22Rv1 (cell line): Measurements from ENCODE around the gene STARD7.

ENCODE experiments used
- H3K27ac ChIP-seq: fragments of 450-650 bp; 2 replicates; pipeline ENCODE4 v1.5.1; 2017
- ZFX ChIP-seq: fragments of 450-650 bp; IDR thresholded peaks from 2 replicates; pipeline ENCODE4 v1.6.1; 2017; ENCODE audit warnings: antibody characterized with exemption, borderline replicate concordance
- TF ChIP-seq, protein P1 (sequence below): fragments of 450-650 bp; IDR thresholded peaks from 2 replicates; pipeline ENCODE4 v1.5.1; 2017; ENCODE audit warnings: mild to moderate bottlenecking

Gene STARD7

DNA sequence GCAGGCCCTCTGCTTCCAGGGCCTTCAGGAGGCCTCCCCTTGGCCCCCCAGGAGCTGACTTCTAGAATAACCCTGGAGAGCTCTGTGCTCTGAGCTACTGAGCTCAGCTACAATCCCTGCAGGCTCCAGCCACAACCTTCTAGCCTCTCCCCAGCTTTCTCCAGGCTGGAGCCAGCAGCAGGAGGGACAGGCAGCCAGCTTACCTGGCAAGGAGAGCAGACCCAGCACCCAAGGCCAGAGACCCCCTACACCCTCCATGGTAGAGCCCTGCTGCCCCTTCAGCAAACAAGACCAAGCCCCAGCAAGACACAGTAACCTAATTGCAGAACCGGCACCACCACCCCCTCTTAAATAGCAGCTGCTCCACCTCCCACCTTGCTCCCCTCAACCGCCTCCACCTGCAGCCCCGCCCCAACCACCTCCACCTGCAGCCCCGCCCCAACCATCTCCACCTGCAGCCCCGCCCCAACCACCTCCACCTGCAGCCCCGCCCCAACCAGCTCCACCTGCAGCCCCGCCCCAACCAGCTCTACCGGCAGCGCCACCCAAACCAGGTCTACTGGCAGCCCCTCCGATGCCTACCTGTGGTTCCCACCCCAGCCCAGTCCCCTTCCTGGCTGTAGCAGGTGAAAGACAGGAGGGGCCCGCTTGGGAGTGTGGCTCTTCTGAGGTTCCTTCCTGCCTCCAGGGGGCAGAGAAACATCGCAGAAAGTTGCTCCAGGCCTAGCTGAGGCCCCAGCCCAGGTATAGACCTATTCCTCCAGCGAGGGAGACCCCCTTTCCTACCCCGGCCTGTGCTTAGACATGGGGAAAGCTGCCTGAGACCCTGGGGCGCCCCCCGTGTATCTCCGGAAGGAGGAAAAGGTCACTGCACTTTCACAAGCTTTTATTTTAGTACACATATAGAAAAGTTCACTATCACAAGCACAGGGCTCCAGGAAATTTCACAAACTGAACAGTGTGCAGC lies 70.2 kb downstream of the STARD7 start, which contains the start of gene ASTL:
Gene ASTL, minus strand, starts transcription at position 324 of the 967 bp plus-strand sequence. Its CDS starts 66 bp downstream, at position 258.
- H3K27ac ChIP-seq, result peak within 1 kb of the TSS; percentile 42; the same call in 1 of the 2 replicates
- TF ChIP-seq ZFX, result no peak
- TF ChIP-seq, protein P1, sequence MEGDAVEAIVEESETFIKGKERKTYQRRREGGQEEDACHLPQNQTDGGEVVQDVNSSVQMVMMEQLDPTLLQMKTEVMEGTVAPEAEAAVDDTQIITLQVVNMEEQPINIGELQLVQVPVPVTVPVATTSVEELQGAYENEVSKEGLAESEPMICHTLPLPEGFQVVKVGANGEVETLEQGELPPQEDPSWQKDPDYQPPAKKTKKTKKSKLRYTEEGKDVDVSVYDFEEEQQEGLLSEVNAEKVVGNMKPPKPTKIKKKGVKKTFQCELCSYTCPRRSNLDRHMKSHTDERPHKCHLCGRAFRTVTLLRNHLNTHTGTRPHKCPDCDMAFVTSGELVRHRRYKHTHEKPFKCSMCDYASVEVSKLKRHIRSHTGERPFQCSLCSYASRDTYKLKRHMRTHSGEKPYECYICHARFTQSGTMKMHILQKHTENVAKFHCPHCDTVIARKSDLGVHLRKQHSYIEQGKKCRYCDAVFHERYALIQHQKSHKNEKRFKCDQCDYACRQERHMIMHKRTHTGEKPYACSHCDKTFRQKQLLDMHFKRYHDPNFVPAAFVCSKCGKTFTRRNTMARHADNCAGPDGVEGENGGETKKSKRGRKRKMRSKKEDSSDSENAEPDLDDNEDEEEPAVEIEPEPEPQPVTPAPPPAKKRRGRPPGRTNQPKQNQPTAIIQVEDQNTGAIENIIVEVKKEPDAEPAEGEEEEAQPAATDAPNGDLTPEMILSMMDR, result peak; percentile 44

DNA sequence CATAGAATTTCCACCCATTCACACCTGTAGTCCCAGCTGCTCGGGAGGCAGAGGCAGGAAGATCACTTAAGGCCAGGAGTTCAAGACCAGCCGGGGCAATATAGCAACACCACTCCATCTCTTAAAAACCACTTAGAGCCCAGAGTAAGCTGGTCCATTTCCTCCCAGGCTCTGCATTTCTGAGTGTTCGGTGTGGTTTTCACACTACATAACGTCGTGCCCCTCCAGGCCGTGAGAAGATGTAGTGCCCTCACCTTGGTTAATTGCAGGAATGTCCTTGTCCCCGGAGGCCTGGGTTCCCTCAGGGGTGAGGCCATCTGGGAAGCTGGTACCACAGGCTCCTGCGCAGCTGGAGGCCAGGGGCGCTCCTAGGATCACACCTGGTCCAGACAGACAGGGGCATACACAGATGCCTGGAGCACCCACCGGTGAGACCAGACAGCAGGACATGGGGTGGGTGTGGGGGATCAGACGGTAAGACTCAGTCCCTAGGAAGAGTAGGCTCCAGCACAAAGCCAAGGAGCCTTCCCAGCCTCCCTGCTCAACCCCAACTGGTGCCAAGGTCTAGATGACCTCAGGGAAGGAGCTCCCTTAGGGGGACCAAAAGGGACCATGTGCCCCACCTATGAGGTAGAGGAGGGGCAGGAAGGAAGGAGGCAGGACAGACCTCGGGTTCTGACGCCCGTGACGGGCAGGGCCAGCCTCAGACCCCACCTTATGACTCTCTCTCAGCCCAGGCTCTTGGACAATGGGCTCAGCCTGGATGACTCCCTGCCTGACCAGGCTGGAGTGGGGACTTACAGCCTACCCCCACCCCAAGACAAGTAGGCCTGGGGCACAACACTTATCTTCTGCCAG lies 71.1 kb downstream of the STARD7 start:
- TF ChIP-seq ZFX, result no peak
- TF ChIP-seq, protein P1, result no peak
- no peak overlapping the region for H3K27ac ChIP-seq

DNA sequence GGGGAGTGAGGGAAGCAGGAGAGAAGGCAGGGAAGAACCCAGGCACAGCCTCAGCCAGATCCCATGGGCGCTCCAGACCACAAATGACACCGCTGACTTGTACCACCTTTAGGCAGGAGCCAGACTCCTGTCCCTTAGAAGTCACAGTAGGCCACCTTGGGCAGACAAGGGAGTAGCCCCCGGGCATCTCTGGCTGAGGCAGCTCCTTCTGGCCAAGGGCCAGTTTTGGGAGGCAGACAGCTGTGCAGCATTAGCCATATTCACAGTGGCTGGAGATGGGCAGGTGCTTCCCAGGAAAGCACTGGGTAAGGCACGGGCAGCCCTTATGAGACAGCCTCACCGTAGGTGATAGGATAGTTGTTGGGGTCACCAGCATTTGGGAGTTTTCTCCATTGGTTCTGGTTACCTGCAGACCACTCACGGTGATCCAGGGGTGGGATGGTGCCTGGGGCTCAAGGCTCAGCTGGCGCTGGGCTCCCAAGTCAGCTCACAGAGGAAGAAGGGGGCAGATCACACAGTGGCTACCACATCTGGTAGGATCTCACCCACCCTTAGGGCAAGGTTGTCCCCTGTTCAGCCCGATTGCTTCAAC lies 72.4 kb downstream of the STARD7 start:
- TF ChIP-seq, protein P1, result no peak
- no peak for TF ChIP-seq ZFX
- H3K27ac ChIP-seq, result no peak overlapping the region

DNA sequence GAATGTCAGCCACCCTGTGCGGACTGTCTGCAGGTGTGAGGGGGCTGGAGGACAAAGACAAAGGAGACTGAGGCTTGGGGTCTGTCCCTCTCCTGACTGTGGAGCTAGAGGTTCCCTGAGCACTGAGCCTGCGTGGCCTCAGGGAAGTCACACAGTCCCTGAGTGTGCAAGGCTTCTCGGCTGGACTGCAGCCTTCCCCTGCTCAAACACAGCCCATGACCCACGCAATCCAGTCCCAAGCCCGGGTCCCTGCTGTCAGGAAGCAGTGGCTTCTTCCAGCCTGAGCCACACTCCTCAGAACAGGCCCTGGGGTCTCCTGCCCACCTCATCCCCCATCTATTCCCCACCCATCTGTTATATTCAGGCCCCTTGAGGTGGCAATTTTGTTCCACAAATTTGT lies 73.0 kb downstream of the STARD7 start:
- no peak overlapping the region for H3K27ac ChIP-seq
- TF ChIP-seq, protein P1, result no peak
- TF ChIP-seq ZFX, result no peak

DNA sequence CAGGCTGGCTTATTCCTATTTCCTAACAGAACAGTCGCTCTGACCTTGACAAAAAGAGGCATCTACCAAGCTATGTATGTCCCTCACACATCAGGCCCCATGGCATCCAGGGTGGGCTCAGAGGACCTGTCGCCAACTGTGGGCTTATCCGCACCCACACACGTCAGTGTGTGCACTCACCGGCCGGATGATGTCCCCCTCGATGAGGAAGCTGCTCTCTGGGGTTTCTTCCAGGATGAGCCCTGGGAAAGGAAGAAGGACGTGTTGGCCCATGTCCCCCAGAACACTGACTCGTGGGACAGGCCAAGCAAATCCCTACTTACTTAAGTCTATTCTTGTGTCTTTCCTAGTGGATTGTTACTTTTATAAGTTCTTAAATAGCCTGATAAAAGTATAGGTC lies 73.5 kb downstream of the STARD7 start:
- TF ChIP-seq, protein P1, result no peak
- TF ChIP-seq ZFX, result no peak
- H3K27ac ChIP-seq, result no peak overlapping the region
